ENCODE results near the gene UBE2Z.

DNA sequence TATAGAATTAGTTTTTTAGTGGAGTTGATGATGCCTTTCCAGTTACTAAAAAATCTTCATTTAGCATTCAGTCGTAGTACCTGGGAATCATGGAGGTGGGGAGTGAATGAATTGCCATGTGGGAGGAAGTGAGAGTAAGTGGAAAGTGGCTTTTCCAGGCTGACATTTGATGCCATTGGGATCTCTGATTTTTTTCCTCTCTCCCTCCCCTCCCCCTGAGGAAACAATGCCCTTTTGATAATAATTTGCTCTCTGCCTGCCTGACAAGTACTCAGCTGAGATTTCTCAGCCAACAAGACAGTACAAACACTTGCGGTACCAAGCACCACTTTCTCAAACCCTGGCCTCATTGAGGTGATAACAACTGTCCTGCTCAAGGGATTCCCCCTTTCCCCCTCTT, 2.2 kb downstream of the UBE2Z start:
- TF ChIP-seq, protein P1, sequence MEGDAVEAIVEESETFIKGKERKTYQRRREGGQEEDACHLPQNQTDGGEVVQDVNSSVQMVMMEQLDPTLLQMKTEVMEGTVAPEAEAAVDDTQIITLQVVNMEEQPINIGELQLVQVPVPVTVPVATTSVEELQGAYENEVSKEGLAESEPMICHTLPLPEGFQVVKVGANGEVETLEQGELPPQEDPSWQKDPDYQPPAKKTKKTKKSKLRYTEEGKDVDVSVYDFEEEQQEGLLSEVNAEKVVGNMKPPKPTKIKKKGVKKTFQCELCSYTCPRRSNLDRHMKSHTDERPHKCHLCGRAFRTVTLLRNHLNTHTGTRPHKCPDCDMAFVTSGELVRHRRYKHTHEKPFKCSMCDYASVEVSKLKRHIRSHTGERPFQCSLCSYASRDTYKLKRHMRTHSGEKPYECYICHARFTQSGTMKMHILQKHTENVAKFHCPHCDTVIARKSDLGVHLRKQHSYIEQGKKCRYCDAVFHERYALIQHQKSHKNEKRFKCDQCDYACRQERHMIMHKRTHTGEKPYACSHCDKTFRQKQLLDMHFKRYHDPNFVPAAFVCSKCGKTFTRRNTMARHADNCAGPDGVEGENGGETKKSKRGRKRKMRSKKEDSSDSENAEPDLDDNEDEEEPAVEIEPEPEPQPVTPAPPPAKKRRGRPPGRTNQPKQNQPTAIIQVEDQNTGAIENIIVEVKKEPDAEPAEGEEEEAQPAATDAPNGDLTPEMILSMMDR (IDR thresholded peaks at IDR 0.05; ENCODE audit: low read length): no peak
- TF ChIP-seq EZH2 (optimal IDR thresholded peaks at IDR 0.05; ENCODE audit: low read depth, low read length): no peak
- TF ChIP-seq EZH2phosphoT487 (IDR thresholded peaks at IDR 0.05; ENCODE audit: low read length): no peak
